K562 (cell line): ENCODE data around the gene TMEM107. TPM values are rescaled to one million over a fixed set of nuclear protein-coding genes. Genes with fewer than 3 reads are reported as not detected.
A peak's percentile ranks its signal among the peaks of the same experiment; 100 is the strongest.

Experiments used
- CBFA2T2 ChIP-seq: fragments of 450-650 bp; conservative IDR thresholded peaks from 2 replicates; pipeline ENCODE4 v1.6.1; 2017; ENCODE audit warnings: mild to moderate bottlenecking
- CXXC5 ChIP-seq: fragments of 250-450 bp; sonication (Bioruptor Pico); IDR thresholded peaks from 2 replicates; pipeline ENCODE4 v1.8.0; 2022; ENCODE audit warnings: inconsistent platforms, mild to moderate bottlenecking, moderate library complexity
- E2F8 ChIP-seq: fragments of 450-650 bp; IDR thresholded peaks from 2 replicates; pipeline ENCODE4 v1.7.1; 2018; ENCODE audit warnings: mild to moderate bottlenecking, low read depth; ENCODE audit not compliant: partially characterized antibody
- FOXP1 ChIP-seq: sonication (generic); formaldehyde crosslinking; IDR thresholded peaks from 2 replicates; pipeline ENCODE4 v1.8.0; 2022; ENCODE audit warnings: mild to moderate bottlenecking, missing genetic modification reagents
- HDAC8 ChIP-seq: fragments of 450-650 bp; IDR thresholded peaks from 2 replicates; pipeline ENCODE4 v1.6.1; 2016; ENCODE audit warnings: mild to moderate bottlenecking, missing genetic modification characterization, moderate library complexity, missing compliant biosample characterization
- KDM5B ChIP-seq: fragments of 200-600 bp; sonication (generic); IDR thresholded peaks from 2 replicates; pipeline ENCODE4 v1.6.1; 2012; ENCODE audit warnings: low read depth, mild to moderate bottlenecking, moderate library complexity, low read length, control low read depth, inconsistent platforms; ENCODE audit not compliant: insufficient replicate concordance
- NR4A1 ChIP-seq, 2 experiments: fragments of 250-450 bp in 1 of 2; fragments of 450-650 bp in 1 of 2; sonication (Bioruptor Pico) in 1 of 2; IDR thresholded peaks; 2 replicates each; pipeline versions ENCODE4 v1.4.0 to v1.6.1; 2016 to 2020; ENCODE audit warnings: mild to moderate bottlenecking in 2 of 2, missing compliant biosample characterization in 1 of 2, missing genetic modification characterization in 1 of 2, moderate library complexity in 1 of 2
- RBFOX2 ChIP-seq: fragments of 200-400 bp; formaldehyde crosslinking; IDR thresholded peaks from 2 replicates; pipeline ENCODE4 v1.6.1; 2017; ENCODE audit warnings: low read depth, mild to moderate bottlenecking, low read length, moderate library complexity
- RBM39 ChIP-seq: fragments of 200-400 bp; formaldehyde crosslinking; optimal IDR thresholded peaks from 2 replicates; pipeline ENCODE3; 2018; ENCODE audit warnings: low read depth, low read length
- SIRT6 ChIP-seq: IDR thresholded peaks from one replicate; pipeline ENCODE4 v1.6.1; 2012; ENCODE audit warnings: low read depth, mild to moderate bottlenecking, control low read depth, inconsistent platforms, low read length, moderate library complexity
- SNIP1 ChIP-seq: fragments of 450-650 bp; IDR thresholded peaks from 2 replicates; pipeline ENCODE4 v1.7.1; 2017; ENCODE audit warnings: low read depth, mild to moderate bottlenecking
- TBP ChIP-seq: optimal IDR thresholded peaks from 2 replicates; pipeline ENCODE3; 2011; ENCODE audit warnings: low read depth, low read length, improper control_type of control experiment
- U2AF1 ChIP-seq: fragments of 200-400 bp; formaldehyde crosslinking; optimal IDR thresholded peaks from 2 replicates; pipeline ENCODE3; 2017; ENCODE audit warnings: mild to moderate bottlenecking, low read depth, low read length, moderate library complexity
- ZNF140 ChIP-seq: fragments of 250-450 bp; sonication (Bioruptor Pico); IDR thresholded peaks from 2 replicates; pipeline ENCODE4 v1.8.0; 2021; ENCODE audit warnings: moderate library complexity, mild to moderate bottlenecking, inconsistent platforms
- ZNF232 ChIP-seq: sonication (generic); formaldehyde crosslinking; IDR thresholded peaks from 2 replicates; pipeline ENCODE4 v1.8.0; 2022; ENCODE audit warnings: mild to moderate bottlenecking, missing genetic modification reagents
- ZNF347 ChIP-seq: fragments of 450-650 bp; formaldehyde crosslinking; IDR thresholded peaks from 2 replicates; pipeline ENCODE4 v1.4.0; 2020; ENCODE audit warnings: low read depth, mild to moderate bottlenecking, moderate library complexity
- ZNF609 ChIP-seq: sonication (generic); formaldehyde crosslinking; IDR thresholded peaks from 2 replicates; pipeline ENCODE4 v1.8.1; 2023; ENCODE audit warnings: missing genetic modification reagents, mild to moderate bottlenecking, borderline replicate concordance
- ZNF655 ChIP-seq: fragments of 250-450 bp; sonication (Bioruptor Pico); IDR thresholded peaks from 2 replicates; pipeline ENCODE4 v1.5.0; 2021
- polyA plus RNA-seq, 8 experiments: library from polyadenylated mRNA; depleted of rRNA in 4 of 8; stranded (reverse) in 5 of 8; unstranded in 3 of 8; fragments of >200 nt; fragmentation: Nextera tagmentation in 2 of 8; fragmentation: Illumina TruSeq in 1 of 8; extraction: Ambion mirVana in 2 of 8; extraction: Trizol in 1 of 8; gene quantifications; 2 replicates each; pipeline versions ENCODE4 v1.2.1 to v1.2.3, GENCODE V29; 2011 to 2014; ENCODE audit warnings: inconsistent platforms in 1 of 8, missing spikeins in 1 of 8
- total RNA-seq, 7 experiments: library from RNA; depleted of rRNA in 6 of 7; stranded (reverse); fragments of >200 nt in 6 of 7; fragmentation: Illumina TruSeq in 2 of 7; extraction: Trizol in 2 of 7; gene quantifications; 2 replicates each; pipeline versions ENCODE4 v1.2.1 to v1.2.3, GENCODE V29; 2011 to 2021; ENCODE audit warnings: low replicate concordance in 1 of 7

The TMEM107 gene
- total and polyA plus RNA-seq, 9 of the 15 experiments (the other 6 are each of a cell fraction or from before 2014, with no cell fraction given), result 7.1 to 26.2 (median 16.9) TPM

- TF ChIP-seq ZNF655 (CRISPR knock-in tag), result peak; percentile 95
- TF ChIP-seq ZNF232 (CRISPR knock-in tag), result no peak
- TF ChIP-seq NR4A1 (CRISPR knock-in tag; IDR thresholded peaks at IDR 0.05), result no peak
- peak; percentile 56; the same call in 1 of the 2 replicates for TF ChIP-seq NR4A1 (tag; IDR thresholded peaks at IDR 0.05)
- TF ChIP-seq ZNF140 (CRISPR knock-in tag), result no peak
- peak; percentile 91 for TF ChIP-seq CXXC5
- TF ChIP-seq FOXP1 (CRISPR knock-in tag), result peak; percentile 91
- peak; percentile 92; the same call in 1 of the 2 replicates for TF ChIP-seq ZNF347 (CRISPR knock-in tag)
- no peak for TF ChIP-seq HDAC8 (tag)
- TF ChIP-seq SNIP1, result no peak; the same call in 1 of the 2 replicates
- no peak for TF ChIP-seq SIRT6
- TF ChIP-seq ZNF609 (CRISPR knock-in tag), result peak; percentile 88; the same call in 1 of the 2 replicates
- TF ChIP-seq CBFA2T2, result peak; percentile 66
- no peak for TF ChIP-seq TBP
- TF ChIP-seq U2AF1, result peak; percentile 75
- peak; percentile 100 for TF ChIP-seq KDM5B
- TF ChIP-seq RBFOX2, result peak; percentile 91
- peak; percentile 98 for TF ChIP-seq RBM39
- peak; percentile 46 for TF ChIP-seq E2F8
These were observed 2.9 kb downstream of the TMEM107 start (continued) for GRCh38 chr17:8173056-8173870.
